HG03039 (cell line): ENCODE data around the gene NCAM2.
"Not testable (repeated sequence)": the region's sequence is repeated elsewhere in the genome, so short reads cannot be mapped to it uniquely, and the experiment has no call there.

Experiments
- ATAC-seq: cut with Tn5 transposase; IDR thresholded peaks from one replicate; pipeline ENCODE4 v1.9.1; 2021; ENCODE audit warnings: mild to moderate bottlenecking, moderate library complexity; ENCODE audit not compliant: unreplicated experiment

Gene NCAM2

DNA sequence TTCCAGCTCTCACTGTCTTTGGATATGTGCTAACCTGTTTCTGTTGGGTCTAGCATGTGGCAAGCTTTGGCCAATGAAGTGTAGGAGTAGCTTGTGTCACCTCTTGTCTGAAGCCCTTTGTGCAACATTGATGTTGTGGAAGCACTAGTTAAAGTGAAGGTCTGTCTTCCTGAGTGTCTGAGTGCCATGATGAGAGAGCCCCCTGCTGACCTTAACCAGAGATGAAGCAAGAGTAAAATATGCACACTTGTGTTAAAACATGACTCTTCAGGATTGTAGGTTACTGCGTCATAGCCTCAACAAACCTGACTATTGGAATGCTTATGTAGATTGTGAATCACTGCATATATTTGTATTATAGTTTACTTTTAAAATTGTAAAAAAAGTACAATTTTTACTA lies 103.7 kb downstream of the NCAM2 start:
- ATAC-seq = no peak

DNA sequence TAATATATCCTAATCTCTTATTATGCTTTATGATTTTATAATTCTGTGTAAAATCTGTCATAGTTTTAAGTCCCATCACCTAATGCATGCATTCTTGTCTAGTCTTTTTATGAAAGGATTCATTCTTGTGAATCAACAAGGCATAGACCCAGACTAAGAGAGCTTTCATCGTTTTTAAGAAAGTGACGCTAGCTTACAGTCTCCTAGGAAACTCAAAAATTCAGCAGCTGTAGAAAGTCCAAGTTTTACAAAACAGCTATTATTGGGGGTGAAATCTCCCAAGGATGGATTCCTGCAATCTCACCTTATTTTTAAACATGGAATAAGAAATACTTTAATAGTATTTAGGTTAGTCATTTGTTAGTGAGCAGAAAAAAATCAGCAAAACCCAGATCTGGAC lies 104.7 kb downstream of the NCAM2 start:
- no peak for ATAC-seq

DNA sequence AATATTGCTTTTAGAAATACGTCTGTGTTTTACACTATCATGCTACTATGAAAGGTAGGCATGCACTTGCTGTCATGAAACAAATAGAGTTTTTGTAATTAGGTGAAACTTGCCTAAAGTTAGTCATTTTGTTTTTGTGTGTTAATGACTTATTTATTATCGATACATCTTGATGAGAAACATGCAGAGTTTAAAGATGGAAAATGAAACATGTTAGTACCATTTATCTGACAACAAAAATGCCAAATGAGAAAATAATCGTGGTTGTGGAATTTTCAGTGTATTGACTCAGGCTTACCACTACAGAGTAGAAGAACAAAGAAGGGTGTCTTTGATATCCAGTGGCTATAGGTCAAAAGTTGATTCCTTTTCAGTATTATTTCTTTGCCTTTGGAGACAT lies 105.5 kb downstream of the NCAM2 start:
- no peak for ATAC-seq

DNA sequence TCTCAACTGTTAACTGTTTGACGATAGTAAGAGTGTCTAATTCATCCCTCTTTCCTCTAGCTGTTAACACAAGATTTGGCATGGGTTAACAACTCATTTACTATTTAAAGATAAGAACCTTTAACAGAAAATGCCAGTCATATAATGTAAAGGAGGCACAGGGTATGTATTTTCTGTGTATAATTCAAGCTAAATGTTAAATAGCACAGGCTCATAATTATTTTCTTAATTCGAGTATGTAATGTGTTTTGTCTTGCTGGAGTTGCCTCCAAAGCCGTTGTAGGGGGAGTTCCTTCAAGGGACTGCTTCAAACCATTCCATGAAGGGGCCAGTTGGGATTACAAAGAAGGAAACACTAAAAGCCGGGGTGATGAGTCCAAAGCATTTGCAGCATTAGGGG lies 111.5 kb downstream of the NCAM2 start:
- no peak for ATAC-seq

DNA sequence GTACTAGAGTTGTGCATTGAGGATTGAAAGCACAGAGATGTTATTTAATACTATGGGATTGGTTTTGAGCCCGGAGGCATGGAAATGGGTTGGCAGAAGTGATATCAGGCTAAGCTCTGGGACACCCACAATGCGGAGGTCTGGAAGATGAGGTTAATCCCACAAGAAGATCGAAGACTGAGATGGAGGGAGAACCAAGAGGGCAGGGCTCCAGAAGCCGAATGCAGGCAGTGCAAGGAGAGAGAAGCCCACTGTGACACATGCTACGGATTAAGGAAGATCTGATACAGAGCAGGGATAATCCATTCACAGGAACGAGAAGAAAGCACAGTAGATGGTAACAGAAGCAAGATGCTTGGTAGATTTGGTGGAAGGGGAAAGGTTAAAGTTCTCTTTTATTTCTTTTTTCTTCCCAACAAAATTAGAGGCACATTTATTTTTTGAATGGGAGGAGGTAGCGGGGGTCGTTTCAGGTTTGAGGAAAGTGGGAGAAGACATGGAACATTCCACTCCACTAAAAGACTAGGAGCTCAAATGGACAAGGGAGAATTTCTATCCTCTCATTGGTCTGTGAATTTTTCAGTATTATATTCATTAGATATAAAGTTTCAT lies 113.2 kb downstream of the NCAM2 start:
- no peak for ATAC-seq

DNA sequence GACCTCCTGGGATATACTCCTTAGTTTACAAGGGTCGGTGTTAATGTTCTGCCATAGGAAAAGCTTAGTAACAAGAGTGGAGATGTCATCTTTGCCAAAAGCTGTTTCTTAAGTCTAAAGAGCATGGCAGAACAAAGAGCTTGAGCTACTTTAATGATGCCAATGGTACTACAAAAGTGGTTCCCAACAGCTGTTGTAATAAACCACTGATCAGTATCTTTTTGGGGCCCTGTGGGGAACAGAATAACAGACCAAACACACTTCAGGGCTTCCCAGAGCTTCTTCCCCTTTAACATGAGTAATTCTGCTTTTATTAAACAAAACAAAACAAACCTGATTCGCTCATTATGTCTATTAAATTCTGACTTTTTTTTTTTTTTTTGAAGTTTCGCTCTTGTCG lies 116.3 kb downstream of the NCAM2 start:
- no peak for ATAC-seq

DNA sequence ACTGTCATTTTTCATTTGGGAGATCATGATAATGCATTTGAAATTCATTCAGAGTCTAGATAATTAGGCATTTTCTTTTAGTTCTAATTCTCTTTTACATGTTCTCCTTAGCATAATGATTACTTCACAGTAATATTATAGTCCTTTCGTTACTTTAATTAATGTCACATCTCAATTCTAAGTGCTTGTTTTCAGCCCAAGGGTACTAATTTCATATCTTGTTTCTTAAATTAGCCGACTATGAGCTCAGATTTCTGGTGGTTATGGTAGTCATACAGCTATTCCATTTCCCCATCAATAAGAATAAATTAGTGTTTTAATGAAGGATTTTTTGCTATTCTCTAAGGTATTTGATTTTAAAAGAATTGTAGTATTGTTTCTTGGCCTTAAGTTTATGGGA lies 120.9 kb downstream of the NCAM2 start:
- ATAC-seq = no peak

DNA sequence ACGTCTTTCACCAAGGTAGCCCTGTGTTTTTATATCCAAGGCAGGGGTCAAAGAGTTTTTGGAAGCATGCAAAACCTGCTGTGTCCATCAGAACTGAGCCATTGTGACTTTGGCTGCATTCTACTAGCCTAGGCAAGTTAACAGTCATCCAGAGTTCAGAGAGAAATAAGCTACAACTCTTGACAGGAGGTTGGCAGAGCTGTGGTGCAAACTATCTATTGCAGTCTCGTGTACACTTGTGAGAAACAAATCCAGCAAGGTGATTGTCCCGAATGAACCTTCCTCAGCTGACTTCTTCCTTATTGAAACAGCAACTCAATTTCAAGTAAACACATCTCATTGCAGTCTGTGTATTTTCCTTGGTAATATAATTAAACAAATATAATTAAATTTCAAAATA lies 124.5 kb downstream of the NCAM2 start:
- ATAC-seq = no peak

DNA sequence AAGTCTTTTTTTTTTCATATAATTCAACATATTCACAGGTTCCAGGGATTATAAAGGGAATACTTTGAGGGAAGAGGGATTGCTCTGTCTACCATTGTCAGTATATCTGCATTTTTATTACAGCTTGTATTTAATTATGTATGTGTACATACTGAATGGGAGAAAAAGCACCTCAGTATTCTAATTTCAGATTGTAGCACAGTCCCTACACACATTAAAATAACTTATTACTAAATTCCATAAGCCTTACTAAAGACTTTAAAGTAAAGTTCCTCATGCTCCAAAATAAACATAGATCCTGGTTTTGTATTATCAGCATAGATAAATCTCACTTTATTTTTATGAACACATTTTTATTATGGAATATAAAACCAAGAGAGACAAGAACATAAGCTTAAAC lies 134.2 kb downstream of the NCAM2 start:
- ATAC-seq = no peak

DNA sequence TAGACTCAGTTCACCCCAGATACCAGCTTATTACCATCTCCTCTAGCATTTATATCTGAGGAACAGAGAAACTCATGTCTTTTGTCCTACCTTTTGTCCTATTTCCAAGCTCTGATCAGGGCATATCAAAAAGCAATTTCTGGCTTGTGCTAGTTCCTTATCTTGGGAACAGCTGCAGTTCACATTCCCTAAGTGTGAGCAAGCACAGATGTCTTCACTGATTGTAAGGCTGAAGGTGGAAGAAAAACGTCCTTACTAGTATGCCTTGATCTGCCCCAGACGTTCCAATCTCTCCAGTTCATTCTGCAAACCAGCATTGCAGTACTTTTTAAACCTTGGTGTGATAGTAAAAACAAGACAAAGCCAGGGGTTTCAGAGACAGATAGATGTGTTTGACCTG lies 139.8 kb downstream of the NCAM2 start:
- no peak for ATAC-seq

DNA sequence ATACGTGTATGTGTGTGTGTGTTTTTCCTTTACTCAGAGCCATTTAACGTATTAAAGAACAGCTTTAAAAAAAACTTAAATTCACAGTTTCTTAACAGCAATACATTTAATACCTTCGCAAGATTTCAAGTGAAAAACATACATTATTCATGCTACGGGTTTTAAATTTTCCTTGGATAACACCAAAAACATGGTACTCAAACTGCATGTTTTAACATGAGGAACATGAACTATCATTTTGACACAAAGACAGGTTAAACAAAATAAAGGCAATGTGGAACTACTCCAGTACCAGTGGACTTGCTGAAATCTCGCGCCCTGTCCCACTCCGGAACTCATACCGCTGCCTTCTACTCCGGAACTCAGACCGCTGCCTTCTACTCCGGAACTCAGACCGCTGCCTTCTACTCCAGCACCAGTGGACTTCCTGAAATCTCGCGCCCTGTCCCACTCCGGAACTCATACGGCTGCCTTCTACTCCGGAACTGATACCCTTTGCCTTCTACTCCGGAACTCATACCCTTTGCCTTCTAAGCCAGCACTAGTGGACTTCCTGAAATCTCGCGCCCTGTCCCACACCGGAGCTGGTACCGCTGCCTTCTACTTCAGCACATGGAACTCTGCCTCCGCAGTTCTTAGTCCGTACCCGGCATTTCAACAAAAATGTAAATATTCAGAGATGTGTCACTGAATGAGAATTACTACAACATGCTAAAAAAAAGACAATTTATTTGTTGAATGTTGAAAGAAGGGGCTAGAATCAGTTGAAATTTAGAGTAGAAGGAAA lies 148.6 kb downstream of the NCAM2 start:
- no peak for ATAC-seq

DNA sequence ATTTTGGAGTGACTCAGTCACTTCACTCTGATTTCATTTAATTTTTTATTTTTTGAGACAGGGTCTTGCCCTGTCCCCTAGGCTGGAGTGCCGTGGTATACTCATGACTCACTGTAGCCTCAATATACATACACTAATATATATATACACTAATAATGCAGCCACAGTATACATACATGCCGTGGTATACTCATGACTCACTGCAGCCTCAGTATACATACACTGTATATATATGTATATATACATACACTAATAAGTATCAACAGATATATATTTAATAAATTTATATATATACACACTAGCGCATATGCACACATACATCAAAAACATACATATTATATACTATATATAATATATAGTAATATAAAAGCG lies 149.2 kb downstream of the NCAM2 start:
- ATAC-seq = no peak

DNA sequence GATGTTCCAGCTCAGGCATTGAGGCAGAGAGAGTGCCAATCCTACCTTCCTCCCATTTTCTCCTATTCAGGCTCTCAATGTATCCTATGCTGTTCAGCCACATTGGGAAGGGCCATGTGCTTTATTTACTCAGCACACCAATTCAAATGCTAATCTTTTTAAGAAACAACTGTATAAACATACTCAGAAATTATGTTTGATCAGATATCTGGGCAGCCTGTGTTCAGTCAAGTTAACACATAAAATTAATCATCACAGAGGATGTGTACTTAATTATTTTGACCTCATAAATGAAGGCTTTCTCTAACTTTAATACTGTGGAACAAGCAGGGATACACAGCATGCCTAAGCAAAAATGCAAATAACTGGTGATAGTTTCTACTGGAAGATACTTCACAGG lies 149.8 kb downstream of the NCAM2 start:
- ATAC-seq = no peak

DNA sequence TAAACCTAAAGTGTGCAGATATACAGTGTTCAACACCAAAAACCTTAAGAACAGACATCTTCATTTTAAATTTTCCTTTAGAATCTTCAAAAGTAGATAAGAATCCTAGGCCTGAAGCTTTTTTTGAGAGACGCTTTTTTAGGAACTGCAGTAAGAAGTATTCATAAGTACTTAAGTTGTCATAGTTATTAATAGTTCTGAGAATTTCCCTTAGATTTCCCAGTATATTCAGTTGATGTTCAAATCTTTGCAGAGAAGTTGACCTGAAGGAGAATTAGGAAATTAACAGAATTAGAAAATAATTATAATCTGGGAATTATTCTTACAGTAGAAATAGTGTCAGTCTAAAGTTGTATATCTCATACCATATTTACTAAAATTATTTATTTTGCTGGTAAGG lies 150.3 kb downstream of the NCAM2 start:
- ATAC-seq = no peak

DNA sequence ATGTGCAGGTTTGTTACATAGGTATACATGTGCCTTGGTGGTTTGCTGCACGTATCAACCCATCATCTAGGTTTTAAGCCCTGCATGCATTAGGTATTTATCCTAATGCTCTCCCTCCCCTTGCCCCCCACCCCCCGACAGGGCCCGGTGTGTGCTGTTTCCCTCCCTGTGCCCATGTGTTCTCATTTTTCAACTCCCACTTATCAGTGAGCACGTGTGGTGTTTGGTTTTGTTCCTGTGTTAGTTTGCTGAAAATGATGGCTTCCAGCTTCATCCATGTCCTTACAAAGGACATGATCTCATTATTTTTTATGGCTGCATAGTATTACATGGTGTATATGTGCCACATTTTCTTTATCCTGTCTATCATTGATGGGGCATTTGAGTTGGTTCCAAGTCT lies 151.2 kb downstream of the NCAM2 start:
- not testable (repeated sequence) for ATAC-seq

DNA sequence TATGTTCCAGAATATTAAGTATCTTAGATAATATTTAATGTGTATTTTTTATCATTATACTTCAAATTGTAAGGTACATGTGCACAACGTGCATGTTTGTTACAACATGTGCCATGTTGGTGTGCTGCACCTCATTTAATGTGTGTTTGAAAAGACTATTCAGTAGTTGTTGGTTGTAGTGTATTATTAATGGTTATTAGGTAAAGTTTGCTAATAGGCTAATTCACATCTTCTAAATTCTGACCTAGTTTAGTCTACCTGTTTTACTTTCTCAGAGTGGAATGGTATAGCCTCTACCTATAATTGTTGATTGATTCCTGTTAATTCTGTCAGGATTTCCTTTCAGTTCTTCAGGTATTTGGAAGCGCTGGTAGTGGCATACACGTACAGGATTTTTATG lies 153.0 kb downstream of the NCAM2 start:
- ATAC-seq = no peak

DNA sequence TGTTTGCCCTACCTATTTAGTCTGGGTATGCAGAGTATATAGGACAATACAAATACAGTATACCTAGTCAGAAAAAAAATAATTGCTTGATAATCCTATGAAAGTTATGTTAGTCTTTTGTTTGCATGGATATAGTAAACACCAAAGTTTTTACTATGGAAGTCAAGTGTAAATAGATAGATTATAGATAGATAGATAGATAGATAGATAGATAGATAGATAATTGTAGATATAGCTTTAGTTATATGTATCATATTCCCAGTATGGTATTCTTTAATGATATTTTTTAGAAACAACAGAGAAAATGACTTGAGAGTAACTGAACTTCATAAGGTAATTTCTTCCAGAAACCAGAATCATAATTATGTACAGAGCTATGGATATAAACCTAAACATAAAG lies 158.2 kb downstream of the NCAM2 start:
- no peak for ATAC-seq

DNA sequence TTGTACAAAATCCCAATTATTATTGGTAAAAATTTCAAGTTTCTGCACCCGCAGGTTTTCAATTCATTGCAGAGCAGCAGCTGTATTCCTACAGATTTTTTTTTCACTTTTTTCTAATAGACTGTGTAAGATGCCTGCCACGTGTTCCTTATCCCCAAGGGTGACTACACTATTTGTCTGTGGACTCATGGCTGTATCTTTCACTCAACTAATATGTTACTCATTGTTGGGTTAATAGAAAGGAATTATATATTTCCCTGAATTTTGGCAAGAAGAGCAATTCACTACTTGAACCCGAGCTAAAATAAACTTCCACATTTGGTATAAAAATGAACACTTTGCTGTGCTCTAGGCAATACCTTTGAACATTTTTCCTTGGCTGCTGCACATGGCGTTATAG lies 158.7 kb downstream of the NCAM2 start:
- no peak for ATAC-seq

DNA sequence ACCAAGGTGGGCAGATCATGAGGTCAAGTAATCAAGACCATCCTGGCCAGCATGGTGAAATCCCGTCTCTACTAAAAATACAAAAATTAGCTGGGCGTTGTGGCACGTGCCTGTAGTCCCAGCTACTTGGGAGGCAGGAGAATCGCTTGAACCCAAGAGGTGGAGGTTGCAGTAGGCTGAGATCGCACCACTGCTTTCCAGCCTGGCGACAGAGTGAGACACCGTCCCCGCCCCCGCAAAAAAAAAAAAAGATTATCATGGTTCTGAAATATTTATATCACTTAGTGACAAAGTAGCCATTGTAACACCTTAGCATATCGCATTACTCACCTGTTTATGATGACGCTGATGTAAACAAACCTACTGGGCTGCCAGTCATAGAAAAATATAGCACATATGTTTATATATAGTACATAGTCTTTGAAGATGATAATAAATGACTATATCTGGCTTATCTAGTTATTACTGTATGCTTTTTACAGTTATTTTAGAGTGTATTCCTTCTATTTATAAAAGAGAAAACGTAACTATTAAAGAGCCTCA lies 160.2 kb downstream of the NCAM2 start:
- ATAC-seq = no peak

DNA sequence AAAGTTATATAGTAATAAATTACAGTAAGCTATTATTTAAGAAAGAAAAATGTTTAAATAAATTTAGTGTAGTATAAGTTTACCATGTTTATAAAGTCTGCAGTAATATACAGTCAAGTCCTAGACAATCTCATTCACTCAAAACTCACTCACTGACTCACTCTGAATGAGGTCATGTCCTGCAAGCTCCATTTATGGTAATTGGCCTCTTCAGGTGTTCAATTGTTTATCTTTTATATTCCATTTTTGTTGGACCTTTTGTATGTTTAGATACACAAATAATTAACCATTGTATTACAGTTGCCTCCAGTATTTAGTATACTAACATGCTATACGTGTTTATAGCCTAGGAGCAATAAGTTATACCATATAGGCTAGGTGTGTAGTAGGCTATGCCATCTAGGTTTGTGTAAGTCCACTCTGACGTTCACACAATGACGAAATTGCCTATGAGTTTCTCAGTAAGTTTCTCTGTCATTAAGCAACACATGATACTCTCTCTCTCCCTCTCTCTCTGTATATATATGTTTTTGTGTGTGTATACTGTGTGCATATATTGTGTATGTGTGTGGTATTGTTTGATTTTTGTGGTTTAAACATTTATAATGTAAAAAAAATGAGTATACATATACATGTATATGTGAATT lies 161.2 kb downstream of the NCAM2 start:
- ATAC-seq = no peak

DNA sequence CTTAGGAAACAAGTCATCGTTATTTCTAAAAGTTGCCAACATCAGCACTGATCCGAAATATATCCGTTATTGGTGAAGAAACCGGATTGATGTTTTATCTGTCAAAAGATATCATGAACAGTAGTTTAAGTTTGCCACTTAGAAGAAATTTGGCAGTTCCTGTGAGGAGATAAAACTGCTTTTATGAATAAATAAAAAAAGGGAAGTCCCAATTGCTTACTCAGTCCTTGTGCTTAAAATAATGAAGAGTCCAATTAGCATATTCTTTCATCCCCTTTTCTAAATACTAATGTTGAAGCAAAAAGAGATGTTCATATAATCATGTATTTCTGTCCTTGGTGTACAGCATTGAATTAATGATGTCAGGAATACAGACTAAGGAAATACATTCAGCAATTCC lies 164.6 kb downstream of the NCAM2 start:
- no peak for ATAC-seq

DNA sequence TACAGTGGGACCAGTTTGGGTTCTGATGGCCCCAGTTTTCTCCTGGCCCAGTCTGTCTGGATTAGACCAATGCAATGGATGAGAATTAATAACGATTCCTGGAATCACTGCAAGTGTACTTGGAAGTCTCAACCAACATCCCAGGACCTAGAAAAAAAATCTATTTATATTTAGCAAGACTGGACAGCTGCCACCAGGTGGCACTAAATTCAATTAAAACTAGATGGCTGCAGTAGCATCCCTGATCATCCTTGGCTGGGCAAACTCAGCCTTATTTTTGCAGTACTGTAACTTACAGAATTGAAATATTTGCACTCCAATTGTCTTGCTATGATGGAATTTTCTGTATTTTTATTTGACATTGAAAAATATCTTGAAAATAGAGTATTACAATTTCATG lies 165.7 kb downstream of the NCAM2 start:
- ATAC-seq = no peak
